ENCODE results near the gene PCDHGA6. TPM values are rescaled to one million over a fixed set of nuclear protein-coding genes. Genes with fewer than 3 reads are reported as not detected.

Gene PCDHGA6
- total RNA-seq, 2 experiments from 2014 or later, result 0.11 TPM; not detected in 1

DNA sequence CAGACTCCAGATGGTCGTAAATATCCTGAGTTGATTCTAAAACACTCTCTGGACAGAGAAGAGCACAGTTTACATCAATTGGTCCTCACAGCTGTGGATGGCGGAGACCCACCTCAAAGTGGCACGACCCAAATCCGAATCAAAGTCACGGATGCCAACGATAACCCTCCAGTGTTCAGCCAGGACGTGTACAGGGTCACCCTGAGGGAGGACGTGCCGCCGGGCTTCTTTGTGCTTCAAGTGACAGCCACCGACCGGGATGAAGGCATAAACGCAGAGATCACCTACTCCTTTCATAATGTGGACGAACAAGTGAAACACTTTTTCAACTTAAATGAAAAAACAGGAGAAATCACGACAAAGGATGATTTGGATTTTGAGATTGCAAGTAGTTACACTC, 13.0 kb upstream of the PCDHGA6 start:
- Mint-ChIP-seq H3K27ac (no peak overlapping the region), H3K36me3 (ENCODE audit: low read depth) (peaks cover 47% of the 10 kb centered on the region), H3K27me3 (peaks cover 91% of the 10 kb centered on the region), H3K9me3 (peaks cover 32% of the 10 kb centered on the region), H3K4me3 (no peak overlapping the region), H3K4me1 (ENCODE audit: low read depth) (peaks cover 6% of the 10 kb centered on the region)
- Histone ChIP-seq H3K27ac (ENCODE audit: low read depth in 1 of 2, low read length in 2 of 2) (no peak overlapping the region), H3K36me3 (ENCODE audit: insufficient read depth, low read length) (no peaks in the 10 kb centered on the region), H3K9me3 (ENCODE audit: control insufficient read depth in 1 of 2, insufficient read depth in 1 of 2, low read length in 2 of 2) (peaks cover 44 to 52% of the 10 kb centered on the region in 2 experiments), H3K4me3 (ENCODE audit: low read length) (no peak overlapping the region), H3K27me3 (ENCODE audit: control insufficient read depth in 1 of 2, insufficient read depth in 2 of 2, low read length in 2 of 2) (peaks cover 55 to 88% of the 10 kb centered on the region in 2 experiments), H3K4me1 (ENCODE audit: insufficient read depth, low read length) (peaks cover 3% of the 10 kb centered on the region)
- intact Hi-C loops (cut with DNase I, micrococcal nuclease), result loop anchor here (10.0 kb wide), 2 partner anchors 54 to 136 kb away; partner anchors contain the start of genes PCDHB14 (in 1 of the 2), PCDHGA10 (in 1 of the 2) and PCDHGB7 (in 1 of the 2)
- ChIA-PET POLR2A (no interaction called here), CTCF (interaction anchor here (0.9 kb wide), 1 partner anchor 10 kb away, joined by 3 read pairs; the partner anchor contains the start of gene PCDHGB3)
- ATAC-seq (ENCODE audit: poor library complexity) (no peak), DNase-seq (no peak)
- no peak for TF ChIP-seq CTCF (IDR thresholded peaks at IDR 0.05)

DNA sequence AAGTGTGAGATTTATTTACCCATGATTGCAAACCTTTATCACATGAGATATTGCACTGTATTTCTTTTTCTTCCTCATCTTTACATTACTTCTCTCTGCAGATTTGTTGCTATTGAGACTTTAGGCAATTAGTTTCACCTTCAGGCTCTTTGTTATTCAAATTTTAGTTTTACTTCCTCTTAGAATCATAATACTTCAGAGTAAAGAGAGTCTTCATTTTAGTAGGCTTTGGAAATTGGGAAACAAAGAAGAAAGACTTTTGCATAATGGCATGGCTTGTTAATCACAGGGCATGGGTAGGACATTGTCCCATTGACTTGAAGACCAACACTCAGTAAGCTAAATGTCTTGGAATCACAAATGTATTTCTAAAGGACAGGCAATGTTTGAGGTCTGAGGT, 11.0 kb upstream of the PCDHGA6 start:
- intact Hi-C loops (cut with DNase I, micrococcal nuclease), result loop anchor here (10.0 kb wide), 2 partner anchors 52 to 138 kb away; partner anchors contain the start of genes PCDHB14 (in 1 of the 2), PCDHGA10 (in 1 of the 2) and PCDHGB7 (in 1 of the 2)
- DNase-seq, result no peak
- Mint-ChIP-seq H3K36me3 (ENCODE audit: low read depth) (peaks cover 39% of the 10 kb centered on the region), H3K27ac (no peak overlapping the region), H3K4me1 (ENCODE audit: low read depth) (peaks cover 6% of the 10 kb centered on the region), H3K9me3 (peaks cover 29% of the 10 kb centered on the region), H3K27me3 (peaks cover 89% of the 10 kb centered on the region), H3K4me3 (no peak overlapping the region)
- ChIA-PET POLR2A (no interaction called here), CTCF (no interaction called here)
- Histone ChIP-seq H3K27ac (ENCODE audit: low read depth in 1 of 2, low read length in 2 of 2) (no peak overlapping the region), H3K4me3 (ENCODE audit: low read length) (no peak overlapping the region), H3K9me3 (ENCODE audit: control insufficient read depth in 1 of 2, insufficient read depth in 1 of 2, low read length in 2 of 2) (peaks cover 52 to 56% of the 10 kb centered on the region in 2 experiments), H3K27me3 (ENCODE audit: control insufficient read depth in 1 of 2, insufficient read depth in 2 of 2, low read length in 2 of 2) (peaks cover 55 to 87% of the 10 kb centered on the region in 2 experiments), H3K4me1 (ENCODE audit: insufficient read depth, low read length) (peaks cover 3% of the 10 kb centered on the region), H3K36me3 (ENCODE audit: insufficient read depth, low read length) (no peaks in the 10 kb centered on the region)
- TF ChIP-seq CTCF (IDR thresholded peaks at IDR 0.05), result no peak
- no peak for ATAC-seq (ENCODE audit: poor library complexity)

DNA sequence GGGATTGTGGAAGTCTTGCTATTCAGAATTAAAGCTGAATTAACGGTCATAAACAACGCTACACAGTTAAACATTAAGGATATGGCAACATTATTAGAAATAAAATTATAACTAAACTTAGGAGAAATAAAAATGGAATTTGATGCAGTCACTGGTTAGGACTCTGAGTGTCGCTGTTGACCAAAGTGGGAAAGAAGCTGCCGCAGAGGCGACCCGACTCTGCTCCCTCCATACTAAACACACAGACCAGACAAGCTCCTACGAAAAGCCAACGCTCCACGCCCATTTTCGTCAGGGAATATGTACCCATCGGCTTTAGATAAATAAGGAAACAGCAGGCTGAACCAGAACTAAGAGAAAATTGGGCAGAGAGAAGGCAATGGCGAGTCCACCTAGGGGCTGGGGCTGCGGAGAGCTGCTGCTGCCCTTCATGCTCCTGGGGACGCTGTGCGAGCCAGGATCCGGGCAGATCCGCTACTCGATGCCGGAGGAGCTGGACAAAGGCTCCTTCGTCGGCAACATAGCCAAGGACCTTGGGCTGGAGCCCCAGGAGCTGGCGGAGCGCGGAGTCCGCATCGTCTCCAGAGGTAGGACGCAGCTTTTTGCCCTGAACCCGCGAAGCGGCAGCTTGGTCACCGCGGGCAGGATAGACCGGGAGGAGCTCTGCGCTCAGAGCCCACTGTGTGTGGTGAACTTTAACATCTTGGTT, 9.6 kb upstream of the PCDHGA6 start, which contains the start of gene PCDHGA5:
Gene PCDHGA5 (plus strand): TSS at position 211 of the 709 bp plus-strand sequence. CDS start 169 bp downstream, at position 380.
- Histone ChIP-seq H3K9me3 (ENCODE audit: control insufficient read depth in 1 of 2, insufficient read depth in 1 of 2, low read length in 2 of 2) (peaks cover 52 to 56% of the 10 kb centered on the region in 2 experiments), H3K27ac (ENCODE audit: low read depth in 1 of 2, low read length in 2 of 2) (no peak within 1 kb of the TSS), H3K4me3 (ENCODE audit: low read length) (no peak within 1 kb of the TSS), H3K4me1 (ENCODE audit: insufficient read depth, low read length) (peaks cover 3% of the 10 kb centered on the region), H3K27me3 (ENCODE audit: control insufficient read depth in 1 of 2, insufficient read depth in 2 of 2, low read length in 2 of 2) (peaks cover 60 to 84% of the 10 kb centered on the region in 2 experiments), H3K36me3 (ENCODE audit: insufficient read depth, low read length) (no peaks in the 10 kb centered on the region)
- intact Hi-C loops (cut with DNase I, micrococcal nuclease), result loop anchor here (10.0 kb wide), 2 partner anchors 51 to 139 kb away; partner anchors contain the start of genes PCDHB14 (in 1 of the 2), PCDHGA10 (in 1 of the 2) and PCDHGB7 (in 1 of the 2)
- DNase-seq (no peak), ATAC-seq (ENCODE audit: poor library complexity) (no peak)
- POLR2A ChIA-PET, result interaction anchor here (0.9 kb wide), 1 partner anchor 49 kb away, joined by 3 read pairs; the partner anchor contains the start of gene PCDHGA10
- Mint-ChIP-seq H3K9me3 (peaks cover 28% of the 10 kb centered on the region), H3K36me3 (ENCODE audit: low read depth) (peaks cover 39% of the 10 kb centered on the region), H3K27me3 (peaks cover 89% of the 10 kb centered on the region), H3K4me3 (no peak within 1 kb of the TSS), H3K27ac (no peak within 1 kb of the TSS), H3K4me1 (ENCODE audit: low read depth) (peaks cover 6% of the 10 kb centered on the region)
- CTCF ChIA-PET, result interaction anchor here (0.9 to 1.4 kb wide), 2 partner anchors 33 to 57 kb away, joined by 4 to 6 read pairs; partner anchors contain the start of genes PCDHGA11 and PCDHGB5
- TF ChIP-seq CTCF (IDR thresholded peaks at IDR 0.05), result no peak
